Measurements from ENCODE around the gene RANBP17.

GRCh38 chr5:171123417-171123816 is 261.6 kb downstream of the RANBP17 start:
- no peak for TF ChIP-seq CTCF (conservative IDR thresholded peaks at IDR 0.05)
- TF ChIP-seq EZH2 (IDR thresholded peaks at IDR 0.05; ENCODE audit: low read depth): no peak

Data from PC-9 (cell line).